ENCODE data around the gene SCGN.

- TF ChIP-seq, protein P1, sequence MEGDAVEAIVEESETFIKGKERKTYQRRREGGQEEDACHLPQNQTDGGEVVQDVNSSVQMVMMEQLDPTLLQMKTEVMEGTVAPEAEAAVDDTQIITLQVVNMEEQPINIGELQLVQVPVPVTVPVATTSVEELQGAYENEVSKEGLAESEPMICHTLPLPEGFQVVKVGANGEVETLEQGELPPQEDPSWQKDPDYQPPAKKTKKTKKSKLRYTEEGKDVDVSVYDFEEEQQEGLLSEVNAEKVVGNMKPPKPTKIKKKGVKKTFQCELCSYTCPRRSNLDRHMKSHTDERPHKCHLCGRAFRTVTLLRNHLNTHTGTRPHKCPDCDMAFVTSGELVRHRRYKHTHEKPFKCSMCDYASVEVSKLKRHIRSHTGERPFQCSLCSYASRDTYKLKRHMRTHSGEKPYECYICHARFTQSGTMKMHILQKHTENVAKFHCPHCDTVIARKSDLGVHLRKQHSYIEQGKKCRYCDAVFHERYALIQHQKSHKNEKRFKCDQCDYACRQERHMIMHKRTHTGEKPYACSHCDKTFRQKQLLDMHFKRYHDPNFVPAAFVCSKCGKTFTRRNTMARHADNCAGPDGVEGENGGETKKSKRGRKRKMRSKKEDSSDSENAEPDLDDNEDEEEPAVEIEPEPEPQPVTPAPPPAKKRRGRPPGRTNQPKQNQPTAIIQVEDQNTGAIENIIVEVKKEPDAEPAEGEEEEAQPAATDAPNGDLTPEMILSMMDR (IDR thresholded peaks at IDR 0.05) = no peak
- TF ChIP-seq POLR2A (IDR thresholded peaks at IDR 0.05) = no peak
These were observed 39.9 kb downstream of the SCGN start for GRCh38 chr6:25691894-25692293.
